Liver (tissue), 3 donors: ENCODE data around the gene ZNF414.
A peak's percentile ranks its signal among the peaks of the same experiment; 100 is the strongest.

ENCODE experiments used
- CTCF ChIP-seq: fragments of 150-350 bp; IDR thresholded peaks from 2 replicates; pipeline ENCODE4 v1.5.1; 2017; ENCODE audit warnings: improper control_type of control experiment, low read depth, low read length; ENCODE audit not compliant: missing input control
- FOXA1 ChIP-seq: IDR thresholded peaks from 2 replicates; pipeline ENCODE4 v1.6.1; 2016; ENCODE audit warnings: antibody characterized with exemption
- GABPA ChIP-seq, 2 donors: IDR thresholded peaks in 1 of 2; conservative IDR thresholded peaks in 1 of 2; 2 replicates each; pipeline ENCODE4 v1.6.1; 2016; ENCODE audit warnings: antibody characterized with exemption in 2 of 2, mild to moderate bottlenecking in 1 of 2, moderate library complexity in 1 of 2
- JUND ChIP-seq, 2 donors: IDR thresholded peaks; 2 replicates each; pipeline ENCODE4 v1.6.1; 2016; ENCODE audit warnings: antibody characterized with exemption in 2 of 2
- MAX ChIP-seq: IDR thresholded peaks from 2 replicates; pipeline ENCODE4 v1.6.1; 2016; ENCODE audit warnings: antibody characterized with exemption
- RAD21 ChIP-seq, 2 donors: IDR thresholded peaks; 2 replicates each; pipeline ENCODE4 v1.6.1; 2016; ENCODE audit warnings: antibody characterized with exemption in 2 of 2, mild to moderate bottlenecking in 2 of 2
- REST ChIP-seq: IDR thresholded peaks from 2 replicates; pipeline ENCODE4 v1.6.1; 2016; ENCODE audit warnings: antibody characterized with exemption, mild to moderate bottlenecking
- SP1 ChIP-seq: IDR thresholded peaks from 2 replicates; pipeline ENCODE4 v1.6.1; 2018; ENCODE audit warnings: antibody characterized with exemption, mild to moderate bottlenecking
- TAF1 ChIP-seq: conservative IDR thresholded peaks from 2 replicates; pipeline ENCODE4 v1.6.1; 2016; ENCODE audit warnings: antibody characterized with exemption, mild to moderate bottlenecking
- ZBTB33 ChIP-seq: IDR thresholded peaks from 2 replicates; pipeline ENCODE4 v1.6.1; 2016; ENCODE audit warnings: antibody characterized with exemption
- donor health status: healthy.
- donor health status: healthy.

GRCh38 chr19:8505680-8506401 lies 8.1 kb downstream of the ZNF414 start:
- TF ChIP-seq CTCF (peak; percentile 77), MAX (no peak), RAD21 (IDR thresholded peaks at IDR 0.05) (peak; percentile 85 to 86), FOXA1 (no peak), GABPA (IDR thresholded peaks at IDR 0.05 in 1 of 2, conservative IDR thresholded peaks at IDR 0.05 in 1 of 2) (no peak), REST (no peak), JUND (IDR thresholded peaks at IDR 0.05) (no peak), SP1 (peak; percentile 19), ZBTB33 (no peak), TAF1 (no peak)
